Measurements from ENCODE around the gene MOV10L1.

DNA sequence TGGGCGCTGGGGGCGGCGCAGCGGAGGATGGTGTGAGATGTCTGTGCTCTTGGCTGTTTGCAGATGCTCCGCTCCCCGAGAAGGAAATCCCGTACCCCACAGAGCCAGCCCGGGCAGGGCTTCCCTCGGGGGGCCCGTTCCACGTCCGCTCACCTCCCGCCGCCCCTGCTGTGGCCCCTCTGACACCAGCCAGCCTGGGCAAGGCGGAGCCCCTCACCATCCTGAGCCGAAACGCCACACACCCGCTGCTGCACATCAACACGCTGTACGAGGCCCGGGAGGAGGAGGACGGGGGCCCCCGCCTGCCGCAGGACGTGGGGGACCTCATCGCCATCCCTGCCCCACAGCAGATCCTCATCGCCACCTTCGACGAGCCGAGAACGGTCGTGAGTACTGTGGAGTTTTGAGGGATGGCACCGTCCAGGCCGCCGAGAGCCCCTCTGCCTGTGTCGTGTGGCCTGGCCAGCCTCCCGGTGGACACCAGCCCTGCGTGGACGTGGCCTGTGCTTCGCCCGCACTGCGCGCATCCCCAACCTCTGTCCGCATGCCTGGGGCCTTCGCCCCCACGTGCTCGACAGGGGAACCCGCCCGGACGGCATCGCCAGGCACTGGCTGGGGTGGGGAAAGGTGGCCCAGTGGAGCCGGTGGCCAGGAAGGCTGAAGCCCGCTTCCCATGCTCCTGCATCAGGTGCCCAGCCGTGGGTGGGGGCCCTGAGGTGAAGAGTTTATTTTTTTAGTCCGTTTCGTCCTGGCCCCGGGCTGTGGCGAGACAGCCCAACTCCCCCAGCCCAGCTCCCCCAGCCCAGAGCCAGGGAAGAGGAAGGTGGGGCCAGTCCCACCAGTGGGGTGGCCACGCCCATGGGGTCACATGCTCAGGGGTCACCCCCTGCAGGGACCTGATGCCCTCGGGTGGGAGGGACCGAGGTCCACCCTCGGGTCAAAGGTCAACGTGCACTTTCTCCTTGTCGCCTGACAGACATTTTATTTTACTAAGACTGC is 89.4 kb downstream of the MOV10L1 start:
- no peak for TF ChIP-seq CTCF (IDR thresholded peaks at IDR 0.05)
- no peak for TF ChIP-seq EP300 (IDR thresholded peaks at IDR 0.05)
- no peak for TF ChIP-seq POLR2AphosphoS5 (IDR thresholded peaks at IDR 0.05)
- no peak for TF ChIP-seq POLR2A (IDR thresholded peaks at IDR 0.05; ENCODE audit: low read depth)

Measured in esophagus muscularis mucosa (tissue), 4 donors.